HG03571 (cell line): ENCODE measurements around the gene PAX3.

Experiments used
- ATAC-seq: cut with Tn5 transposase; IDR thresholded peaks from one replicate; pipeline ENCODE4 v1.9.1; 2021; ENCODE audit not compliant: unreplicated experiment

Gene PAX3

DNA sequence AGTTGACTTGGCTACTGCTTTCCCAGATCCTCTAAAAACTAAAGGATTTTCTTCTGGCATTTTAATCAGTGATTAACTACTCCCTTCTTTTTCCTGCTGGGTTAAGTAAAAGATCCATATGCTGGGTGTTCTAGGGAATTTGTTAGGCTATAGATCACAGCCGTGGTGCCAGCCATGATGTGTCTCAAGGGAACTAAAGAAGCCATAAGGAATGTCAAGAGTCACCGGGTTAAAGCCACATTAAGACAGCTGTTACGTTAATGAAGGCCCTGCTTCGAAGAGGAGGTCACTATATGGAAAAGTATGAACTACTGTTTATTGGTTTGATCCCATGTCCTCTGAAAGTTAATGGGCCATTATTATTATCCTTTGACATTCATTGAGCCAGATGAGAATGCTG, 70.7 kb downstream of the PAX3 start:
- no peak for ATAC-seq

- no peak for ATAC-seq
Measured at GRCh38 chr2:222218786-222219185, 80.0 kb downstream of the PAX3 start.

GRCh38 chr2:222217712-222218111, 81.1 kb downstream of the PAX3 start:
- ATAC-seq, result no peak

DNA sequence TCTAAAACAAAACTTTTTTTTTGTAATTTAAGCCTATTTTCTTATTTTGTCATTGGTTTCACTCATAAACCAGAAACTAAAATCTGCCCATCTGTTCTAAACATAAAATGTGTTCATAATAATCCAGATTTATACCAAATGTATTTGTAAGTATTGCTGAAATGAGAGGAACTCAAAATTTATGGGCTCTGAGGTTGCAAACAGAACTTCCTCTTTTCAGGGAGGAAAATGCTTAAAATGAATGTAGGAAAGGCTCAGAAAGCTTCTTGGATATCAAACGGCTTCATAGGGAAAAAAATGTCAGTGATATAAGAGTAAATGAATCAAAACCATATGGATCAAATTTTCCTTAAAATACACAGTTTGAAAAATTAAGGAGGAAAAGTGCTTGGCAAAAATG, 83.9 kb downstream of the PAX3 start:
- ATAC-seq, result no peak

- ATAC-seq, result no peak
Measured at GRCh38 chr2:222213049-222213448, 85.7 kb downstream of the PAX3 start.

GRCh38 chr2:222212571-222212970, 86.2 kb downstream of the PAX3 start:
- no peak for ATAC-seq

GRCh38 chr2:222208010-222208690, 90.6 kb downstream of the PAX3 start:
- no peak for ATAC-seq

DNA sequence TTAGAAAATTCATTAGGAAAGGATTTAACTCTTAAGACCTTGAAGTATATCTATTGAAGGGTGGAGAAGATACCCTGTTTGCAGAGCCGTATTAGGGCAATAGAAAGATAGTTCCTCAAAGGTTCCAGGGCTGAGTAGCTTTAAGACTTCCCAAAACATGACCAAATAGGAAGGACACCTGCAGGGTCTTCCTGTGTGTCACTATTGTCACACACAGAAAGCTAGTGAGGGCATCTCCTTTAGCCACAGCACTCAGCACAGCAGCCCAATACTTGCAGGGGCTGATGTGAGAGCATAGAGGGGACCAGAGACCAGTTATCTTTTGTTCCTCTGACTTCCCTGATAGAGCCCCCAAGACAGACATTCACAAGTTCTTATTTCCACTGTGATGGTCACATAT, 93.7 kb downstream of the PAX3 start:
- no peak for ATAC-seq

GRCh38 chr2:222203041-222203440, 95.8 kb downstream of the PAX3 start:
- ATAC-seq, result no peak

DNA sequence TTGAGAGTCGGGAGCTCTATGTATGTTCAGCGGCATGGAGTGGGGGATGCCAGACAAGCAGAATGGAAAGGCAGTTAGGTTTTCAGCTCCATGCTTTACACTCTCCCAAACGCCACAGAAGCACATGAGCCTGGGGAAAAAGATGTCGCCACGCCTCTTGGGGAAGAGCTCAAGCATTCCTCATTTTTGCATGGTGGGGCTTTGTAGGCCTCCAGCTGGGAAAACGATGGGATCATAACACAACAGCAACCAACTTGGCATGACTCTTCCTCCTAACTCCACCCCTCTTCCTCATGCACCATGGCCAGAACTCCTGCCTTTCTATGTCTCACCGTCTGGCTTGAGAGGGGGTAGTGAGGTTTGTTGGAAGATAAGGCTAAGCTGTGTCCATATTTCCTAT, 102.6 kb downstream of the PAX3 start:
- no peak for ATAC-seq

- ATAC-seq, result no peak
Measured at GRCh38 chr2:222194669-222195068, 104.1 kb downstream of the PAX3 start.

DNA sequence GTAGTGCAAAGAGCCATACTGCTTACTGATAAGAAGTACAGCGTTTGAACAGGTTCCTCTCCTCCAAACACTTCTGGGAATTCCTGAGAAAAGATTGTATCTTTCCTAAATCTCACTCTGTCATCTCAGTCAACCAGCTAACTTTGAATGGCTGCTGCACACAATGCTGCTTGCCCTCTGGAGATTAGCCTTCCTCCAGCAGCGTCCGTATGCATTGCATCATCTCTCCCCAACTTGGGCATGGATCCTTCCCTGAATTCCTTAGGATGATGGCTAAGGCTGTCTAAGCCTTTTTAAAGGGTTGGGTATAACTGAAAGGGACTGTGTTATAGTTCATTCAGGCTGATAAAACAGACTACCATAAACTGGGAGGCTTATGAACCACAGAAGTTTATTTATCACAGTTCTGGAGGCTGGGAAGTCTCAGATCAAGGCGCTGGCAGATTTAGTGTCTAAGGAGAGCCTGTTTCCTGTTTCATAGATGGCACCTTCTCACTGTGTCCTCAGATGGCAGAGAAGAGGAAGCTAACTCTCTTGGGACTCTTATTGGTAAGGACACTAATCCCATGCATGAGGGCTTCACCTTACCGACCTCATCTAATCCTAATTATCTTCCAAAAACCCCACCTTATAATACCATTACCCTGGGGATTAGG, 105.3 kb downstream of the PAX3 start:
- ATAC-seq, result no peak

GRCh38 chr2:222180619-222181018, 118.2 kb downstream of the PAX3 start:
- no peak for ATAC-seq

- ATAC-seq, result no peak
Measured at GRCh38 chr2:222179592-222179991, 119.2 kb downstream of the PAX3 start.

DNA sequence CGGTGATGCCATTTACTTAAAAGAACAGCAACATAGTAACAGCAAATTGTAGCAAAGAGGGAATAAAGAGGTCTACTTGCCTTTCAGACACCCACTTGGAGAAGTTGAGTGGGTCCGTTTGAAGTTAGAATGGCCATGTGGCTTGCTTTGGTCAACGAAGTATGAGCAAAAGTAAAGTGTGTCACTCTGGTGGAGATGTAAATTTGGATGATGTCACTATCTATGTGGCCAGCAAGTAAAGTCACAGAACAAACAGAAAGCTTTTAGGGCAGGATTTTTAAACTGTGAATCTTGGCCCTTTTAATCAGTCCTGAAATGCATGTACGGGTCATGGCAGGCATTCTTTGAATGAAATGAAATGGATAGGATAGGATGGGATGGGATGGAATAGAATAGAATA, 120.3 kb downstream of the PAX3 start:
- ATAC-seq, result no peak

DNA sequence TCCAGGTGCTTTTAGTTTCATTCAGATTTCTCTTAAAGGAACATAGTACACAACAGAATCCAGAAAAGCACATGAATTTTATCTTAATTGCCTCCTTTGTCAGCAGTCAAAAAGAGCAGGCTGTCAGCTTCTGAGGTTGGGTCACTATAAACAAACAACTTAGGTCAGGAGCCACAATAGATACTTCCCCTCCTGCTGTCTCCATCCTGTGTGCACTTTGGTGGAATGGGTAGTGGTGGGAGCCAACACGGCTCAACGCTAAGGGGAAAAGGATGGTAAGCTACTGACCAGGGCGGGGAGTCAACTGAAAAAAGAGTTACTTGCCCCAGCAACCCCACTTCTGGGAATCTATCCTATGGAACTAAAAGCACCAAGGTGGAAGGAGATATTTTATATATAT, 121.9 kb downstream of the PAX3 start:
- no peak for ATAC-seq

- ATAC-seq, result no peak
Measured at GRCh38 chr2:222174450-222174849, 124.3 kb downstream of the PAX3 start.

DNA sequence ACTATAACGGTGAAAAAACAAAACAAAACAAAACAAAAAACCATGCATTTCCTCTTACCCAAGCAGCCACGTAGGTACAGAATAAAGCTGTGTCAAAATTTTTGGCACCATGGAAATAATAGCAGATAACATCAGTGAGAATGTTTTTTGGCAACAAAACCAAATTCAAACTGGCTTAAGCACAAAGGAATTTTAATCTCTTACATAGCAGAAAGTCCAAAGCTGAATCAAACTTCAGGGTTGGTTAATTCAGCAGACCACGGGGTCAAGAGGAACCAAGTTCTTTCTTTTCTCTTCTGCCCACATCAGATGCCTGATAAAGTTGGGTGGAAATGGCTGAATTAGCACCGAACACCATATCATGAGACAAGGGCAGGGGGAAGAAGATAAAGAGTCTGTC, 129.5 kb downstream of the PAX3 start:
- ATAC-seq, result no peak

DNA sequence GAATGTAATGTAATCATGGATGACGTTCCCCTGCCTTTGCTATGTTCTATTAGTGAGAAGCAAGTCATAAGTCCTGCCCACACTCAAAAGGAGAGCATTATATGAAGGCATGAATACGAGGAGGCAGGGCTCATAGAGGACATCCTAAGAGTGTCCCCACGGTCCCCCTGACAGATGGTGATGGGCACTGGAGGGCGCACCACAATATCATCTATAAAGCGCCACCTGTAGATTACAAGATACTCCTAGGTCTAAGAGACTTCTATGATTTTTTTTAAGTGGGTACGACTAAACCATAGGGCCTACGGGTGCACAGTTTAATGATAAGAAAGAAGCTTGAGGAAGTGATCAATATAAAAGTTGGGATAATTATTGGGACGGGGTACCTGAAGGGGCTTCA, 131.0 kb downstream of the PAX3 start:
- ATAC-seq, result no peak

GRCh38 chr2:222160944-222161343, 137.9 kb downstream of the PAX3 start:
- no peak for ATAC-seq

GRCh38 chr2:222160125-222160524, 138.7 kb downstream of the PAX3 start:
- ATAC-seq, result no peak

DNA sequence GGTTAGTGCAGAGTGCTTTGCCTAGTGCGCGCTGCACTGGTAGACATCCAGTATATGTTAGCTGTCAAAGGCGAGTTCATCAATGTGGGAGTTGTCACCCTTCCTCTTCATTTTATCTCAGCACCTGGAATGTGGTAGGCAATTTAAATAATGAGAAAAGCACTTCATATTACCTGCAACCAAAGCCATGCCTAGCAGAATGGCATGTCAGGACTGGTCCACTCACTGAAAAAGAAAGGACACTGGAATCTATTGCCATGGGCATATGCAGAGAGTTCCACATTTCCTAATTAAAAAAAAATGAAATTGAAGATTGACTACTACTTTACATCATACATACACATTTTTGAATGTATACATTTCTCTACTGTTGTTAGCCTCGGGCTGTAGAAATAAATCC, 139.6 kb downstream of the PAX3 start:
- ATAC-seq, result no peak
